GM18909 (cell line): Measurements from ENCODE around the gene RAB11FIP4.

Experiments used
- ATAC-seq: cut with Tn5 transposase; IDR thresholded peaks from one replicate; pipeline ENCODE4 v1.9.1; 2021; ENCODE audit warnings: mild to moderate bottlenecking; ENCODE audit not compliant: unreplicated experiment, poor library complexity

RAB11FIP4 gene

GRCh38 chr17:31385428-31386285 lies 5.8 kb upstream of the RAB11FIP4 start:
- ATAC-seq, result no peak

- ATAC-seq, result no peak
Measured at GRCh38 chr17:31386542-31387075, 4.9 kb upstream of the RAB11FIP4 start.

- no peak for ATAC-seq
Measured at GRCh38 chr17:31387438-31387837, 4.0 kb upstream of the RAB11FIP4 start.

GRCh38 chr17:31388351-31388750 lies 3.1 kb upstream of the RAB11FIP4 start:
- no peak for ATAC-seq

DNA sequence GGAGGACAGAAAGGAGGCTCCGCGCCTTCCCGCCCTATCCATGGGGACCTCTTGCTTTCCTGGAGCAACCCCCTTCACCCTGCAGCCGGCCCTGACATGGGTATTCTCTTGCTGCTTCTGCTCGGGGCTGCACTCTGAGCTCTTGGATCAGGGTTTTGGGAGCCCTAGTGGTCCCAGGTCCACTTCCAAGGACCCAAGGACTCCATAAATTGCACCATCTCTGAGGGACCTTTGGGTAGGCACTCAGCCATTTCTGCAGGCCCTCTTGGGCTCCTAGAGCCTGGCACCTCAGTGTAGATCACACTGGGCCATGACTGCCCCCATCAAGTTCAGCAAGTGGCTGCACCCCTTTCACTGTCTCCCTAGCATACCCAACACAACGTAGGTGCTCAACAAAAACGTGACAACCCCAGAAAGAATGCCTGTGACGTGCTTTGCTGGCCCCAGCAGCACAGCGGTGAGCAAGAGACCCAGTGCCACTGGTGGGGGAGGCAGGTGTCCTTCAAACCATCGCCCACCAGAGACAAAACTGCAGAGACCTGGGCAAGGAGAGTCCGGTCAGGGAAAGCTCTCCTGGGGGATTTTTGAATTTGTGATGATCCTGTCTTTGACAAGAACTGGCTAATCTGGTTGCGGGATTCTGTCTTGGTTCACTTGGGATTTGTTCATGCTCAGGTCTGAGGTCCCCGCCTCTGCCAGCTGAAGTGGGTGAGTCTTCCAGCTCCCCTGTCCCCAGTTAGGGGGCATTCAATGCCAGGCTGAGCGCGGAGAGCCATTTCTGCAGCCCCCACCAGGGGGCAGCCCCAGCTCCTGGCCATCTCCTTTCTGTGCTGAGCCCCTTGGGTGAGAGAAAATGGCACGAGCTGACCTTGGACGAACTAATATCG lies 2.5 kb upstream of the RAB11FIP4 start:
- ATAC-seq, result no peak

- ATAC-seq, result no peak
Measured at GRCh38 chr17:31389657-31390381, 1.7 kb upstream of the RAB11FIP4 start.

DNA sequence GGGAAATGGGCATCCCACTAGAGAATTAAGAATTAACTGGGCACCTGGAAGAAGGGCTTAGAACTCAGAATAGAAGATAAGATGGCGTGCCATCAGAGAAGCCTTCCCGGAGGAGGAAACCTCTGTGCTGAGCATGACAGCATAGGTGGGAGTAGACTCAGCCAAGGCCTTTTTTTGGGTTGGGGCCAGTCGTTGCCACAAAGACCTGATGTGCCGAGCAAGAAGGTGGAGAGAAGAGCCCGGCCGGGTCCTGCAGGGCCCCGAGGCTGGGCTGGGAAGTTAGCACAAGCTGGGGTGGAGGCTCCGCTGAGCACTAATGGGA lies 1.1 kb upstream of the RAB11FIP4 start:
- no peak for ATAC-seq

DNA sequence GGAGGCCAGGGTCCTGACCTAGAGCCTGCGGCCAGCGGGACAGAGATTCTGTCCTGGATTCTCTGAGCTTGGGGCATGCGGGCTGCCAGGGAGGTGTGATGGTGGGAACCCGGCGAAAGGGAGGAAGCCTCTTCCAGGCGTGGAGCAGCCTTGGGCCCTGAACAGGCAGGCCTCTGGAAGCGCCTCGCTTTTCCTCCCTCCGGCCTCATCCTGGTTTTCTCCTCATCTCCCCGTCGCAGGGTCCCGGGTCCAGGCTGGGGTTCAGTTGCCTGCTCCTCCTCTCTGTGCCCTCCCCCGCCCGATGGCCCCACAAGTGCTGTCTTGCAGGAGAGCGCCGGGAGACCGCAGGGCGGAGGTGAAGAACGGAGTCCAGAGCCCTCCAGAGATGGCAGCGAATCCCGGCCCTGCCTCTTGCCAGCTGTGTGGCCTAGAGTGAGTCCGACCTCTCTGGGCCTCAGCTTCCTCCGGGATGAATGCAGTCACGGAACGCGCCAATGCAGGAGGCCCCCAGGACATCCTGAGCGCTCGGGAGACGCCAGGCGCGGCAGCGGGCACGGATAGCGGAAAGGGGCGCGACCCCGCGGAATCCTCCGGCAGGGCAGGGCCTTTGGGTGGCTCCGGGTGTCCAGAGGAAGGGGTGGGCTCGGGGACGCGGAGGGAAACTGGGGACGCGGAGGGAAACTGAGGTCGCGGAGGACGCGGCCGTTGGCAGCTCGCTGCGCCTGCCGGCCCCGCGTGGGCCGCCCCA lies 553 bp upstream of the RAB11FIP4 start:
- ATAC-seq, result no peak

DNA sequence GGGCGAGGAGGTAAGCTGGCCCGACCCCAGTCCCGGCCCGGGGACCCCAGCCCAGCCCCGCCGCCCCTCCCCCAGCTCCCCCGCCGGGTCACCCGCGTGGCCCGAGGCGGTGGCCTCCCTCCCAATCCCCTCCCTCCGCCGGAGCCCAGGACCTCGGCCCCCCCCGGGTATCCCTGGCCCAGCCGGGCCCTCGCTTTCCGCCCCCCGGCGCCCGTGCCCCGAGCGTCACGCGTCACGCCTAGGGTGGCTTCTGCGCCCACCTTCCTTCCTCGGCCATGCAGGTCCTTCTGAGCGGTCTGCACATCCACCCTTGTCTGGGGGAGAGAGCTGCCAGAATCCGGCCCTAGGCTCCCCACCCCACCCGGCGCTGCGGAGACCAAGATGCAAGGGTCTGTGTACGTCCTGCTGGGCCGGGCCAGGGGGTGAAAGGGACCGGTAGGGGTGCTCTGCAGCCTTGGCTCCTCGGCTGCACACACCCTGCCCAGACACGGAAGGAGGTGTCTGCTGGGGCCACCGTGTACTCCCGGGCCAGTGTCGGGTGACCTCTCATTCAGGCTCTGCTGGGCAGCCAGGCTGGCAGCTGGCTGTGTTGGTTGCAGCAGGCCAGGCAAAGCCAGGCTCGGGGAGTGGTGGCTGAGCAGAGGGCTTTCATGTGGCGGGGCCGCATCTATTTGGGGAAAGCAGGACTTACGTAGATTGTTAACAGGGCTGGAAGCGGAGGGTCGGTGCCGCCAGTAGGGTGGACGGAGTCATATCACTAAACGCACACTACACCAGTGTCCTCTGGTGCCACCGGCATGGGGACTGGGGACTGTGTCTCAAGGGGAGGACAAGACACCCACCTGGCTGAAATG lies 754 bp downstream of the RAB11FIP4 start:
- no peak for ATAC-seq

DNA sequence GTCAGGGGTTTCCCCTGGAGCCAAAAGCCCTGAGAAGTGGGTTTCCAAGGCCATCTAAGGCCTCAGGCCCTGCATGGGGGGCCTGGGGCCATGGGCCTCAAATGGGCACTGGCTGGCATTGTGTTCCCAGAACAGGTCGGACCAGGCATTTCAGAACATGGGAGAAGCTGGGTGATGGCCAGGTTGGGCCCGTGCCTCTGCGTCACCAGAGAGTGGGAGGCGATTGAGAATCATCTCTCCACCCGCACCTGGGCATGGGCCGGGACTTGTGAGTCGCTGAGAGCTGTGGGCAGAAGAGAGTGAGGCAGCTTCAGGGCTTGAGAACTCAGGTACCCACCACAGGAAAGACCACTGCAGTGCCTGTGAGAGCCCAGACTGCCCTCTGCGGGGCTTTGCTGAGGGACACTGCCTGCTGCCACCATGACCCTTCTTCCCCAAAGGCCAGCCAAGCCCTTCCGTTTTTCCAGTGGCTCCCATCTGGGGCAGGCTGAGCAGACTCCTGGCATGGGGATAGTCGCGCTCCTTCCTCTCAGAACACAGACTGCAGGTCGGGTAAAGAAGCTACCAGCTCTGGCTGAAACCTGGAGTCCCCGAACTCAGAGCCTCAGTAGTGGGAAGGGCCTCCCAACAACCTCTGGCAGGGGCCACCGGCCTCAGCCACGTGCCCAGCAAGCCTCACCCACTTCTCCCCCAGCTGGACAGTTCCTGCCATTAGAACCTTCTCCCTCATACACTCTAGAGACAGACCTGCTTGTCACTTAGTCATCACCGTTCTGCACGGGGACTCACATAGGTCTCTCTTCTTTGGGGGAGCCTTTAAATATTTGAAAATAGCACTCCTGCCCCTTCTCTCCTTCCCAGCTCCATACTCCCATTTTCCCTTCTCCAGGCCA lies 1.6 kb downstream of the RAB11FIP4 start:
- no peak for ATAC-seq

- ATAC-seq, result no peak
Measured at GRCh38 chr17:31393749-31394146, 2.3 kb downstream of the RAB11FIP4 start.

- no peak for ATAC-seq
Measured at GRCh38 chr17:31394544-31394943, 3.1 kb downstream of the RAB11FIP4 start.

DNA sequence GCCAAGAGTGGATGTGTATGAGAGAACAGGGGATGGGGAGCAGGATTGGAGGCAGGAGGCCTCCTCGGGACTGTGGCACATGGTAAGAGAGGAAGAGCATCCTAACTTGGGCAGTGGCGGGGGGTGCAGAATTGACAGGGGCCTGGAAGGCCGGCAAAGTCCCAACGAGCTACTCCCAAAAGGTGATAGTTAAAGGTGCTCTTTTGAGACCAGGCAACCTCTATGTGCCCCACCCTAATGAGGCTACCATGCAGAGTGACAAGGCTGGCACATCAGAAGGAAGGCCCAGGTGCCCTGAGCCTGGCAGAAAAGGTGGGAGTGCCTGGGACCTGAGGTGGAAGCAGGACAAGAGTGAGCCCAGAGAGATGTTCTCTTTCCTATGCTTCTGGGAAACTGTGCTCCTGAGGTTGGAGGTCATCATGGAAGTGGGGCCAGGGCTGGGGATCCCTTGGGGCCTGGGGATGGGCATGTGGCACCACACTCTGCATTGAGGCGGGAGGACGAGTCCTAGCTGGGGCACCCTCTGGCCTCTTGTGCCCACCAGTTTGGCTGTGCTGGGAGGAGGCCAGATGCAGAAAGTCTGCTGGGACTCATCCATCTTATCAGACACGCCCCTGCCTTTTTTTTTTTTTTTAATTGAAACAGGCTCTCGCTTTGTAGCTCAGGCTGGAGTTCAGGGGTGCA lies 5.9 kb downstream of the RAB11FIP4 start:
- no peak for ATAC-seq

DNA sequence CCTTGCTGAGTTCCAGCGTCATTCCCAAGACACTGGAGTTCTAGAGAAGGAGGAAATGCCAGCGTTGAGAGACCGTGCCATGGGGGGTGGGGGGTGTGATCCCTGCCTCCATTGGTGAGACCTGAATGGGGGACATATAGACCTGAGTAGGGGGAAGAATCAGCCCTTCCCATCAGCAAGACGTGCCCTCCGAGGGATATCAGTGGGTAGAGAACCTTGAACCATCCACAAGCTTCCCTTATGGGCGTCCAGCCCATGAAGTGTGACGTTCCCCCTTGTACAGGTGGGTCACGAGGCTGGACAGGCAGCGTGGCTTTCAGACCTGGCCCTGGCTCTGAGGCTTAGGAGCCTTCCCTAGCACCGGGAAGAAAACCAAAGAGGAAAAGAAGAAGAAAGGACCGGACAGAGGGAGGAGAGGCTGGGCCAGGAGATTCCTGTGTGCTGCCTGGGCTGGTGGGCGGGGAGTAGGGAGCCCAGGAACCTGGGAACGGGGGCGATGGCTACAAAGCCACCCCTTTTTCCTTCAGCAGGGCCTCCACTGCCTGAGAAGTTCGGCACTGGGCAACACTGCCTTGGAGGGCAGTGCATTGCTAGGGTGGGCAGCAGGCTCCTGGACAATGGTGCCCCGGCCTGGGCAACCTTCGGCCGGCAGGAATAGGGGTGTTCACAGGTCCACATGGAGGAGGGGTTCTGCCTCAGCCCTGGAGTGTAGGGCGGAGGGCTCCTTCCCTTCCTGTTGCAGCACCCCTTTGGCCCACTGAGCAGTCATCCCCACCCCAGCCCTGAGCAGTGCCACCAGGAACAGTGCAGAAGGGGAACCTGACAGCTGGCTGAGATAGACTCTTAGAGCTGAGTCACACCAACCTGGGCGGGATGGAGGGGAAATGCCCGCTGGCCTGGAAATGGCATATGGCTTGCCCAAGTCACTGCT lies 7.2 kb downstream of the RAB11FIP4 start:
- no peak for ATAC-seq

DNA sequence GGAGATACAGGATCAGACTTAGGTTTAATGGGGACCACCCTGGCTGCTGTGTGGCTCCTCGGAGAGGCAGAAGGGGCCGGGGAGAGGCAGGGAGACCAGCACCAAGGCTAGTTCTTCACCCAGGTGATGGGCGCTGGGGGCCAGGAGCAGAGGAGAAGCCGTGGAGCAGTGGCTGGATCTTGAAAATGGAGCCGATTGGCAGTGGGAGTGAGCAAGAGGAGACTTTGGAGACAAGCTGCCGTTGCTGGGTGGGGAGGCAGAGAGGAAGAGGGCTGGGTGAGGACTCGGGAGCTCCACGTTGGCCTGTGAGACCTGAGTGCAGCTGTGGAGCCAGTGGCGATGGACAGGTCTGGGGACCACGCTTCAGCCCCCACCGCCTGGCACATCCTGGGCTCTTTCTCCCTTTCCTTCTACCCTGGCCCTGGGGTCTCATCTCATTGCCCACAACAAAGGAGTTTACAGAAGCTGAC lies 9.0 kb downstream of the RAB11FIP4 start:
- ATAC-seq, result no peak
